Measurements from ENCODE around the gene SLC35E3.

The SLC35E3 gene

GRCh38 chr12:68745904-68746571, at the start of gene SLC35E3:
SLC35E3 (plus strand) TSS chr12:68746176; CDS start chr12:68746378, 202 bp downstream.
- peak; percentile 29 for DNase-seq (ENCODE audit: low read depth, low spot score)
- peak within 1 kb of the TSS; percentile 62 for H3K27ac ChIP-seq

GRCh38 chr12:68699486-68699885, 46.5 kb upstream of the SLC35E3 start:
- no peak for DNase-seq (ENCODE audit: low read depth, low spot score)
- no peak overlapping the region for H3K27ac ChIP-seq

GRCh38 chr12:68727776-68728175, 18.2 kb upstream of the SLC35E3 start:
- no peak for DNase-seq (ENCODE audit: low read depth, low spot score)
- H3K27ac ChIP-seq: no peak overlapping the region

- DNase-seq (ENCODE audit: low read depth, low spot score): no peak
- no peak overlapping the region for H3K27ac ChIP-seq
Measured at GRCh38 chr12:68733661-68734071, 12.3 kb upstream of the SLC35E3 start.

- no peak for DNase-seq (ENCODE audit: low read depth, low spot score)
- H3K27ac ChIP-seq: no peak overlapping the region
Measured at GRCh38 chr12:68739891-68740290, 6.1 kb upstream of the SLC35E3 start.

GRCh38 chr12:68743356-68743755, 2.6 kb upstream of the SLC35E3 start:
- DNase-seq (ENCODE audit: low read depth, low spot score): no peak
- no peak overlapping the region for H3K27ac ChIP-seq

- peak overlapping the region; percentile 62 for H3K27ac ChIP-seq
- no peak for DNase-seq (ENCODE audit: low read depth, low spot score)
Measured at GRCh38 chr12:68745376-68745903, 536 bp upstream of the SLC35E3 start.

- DNase-seq (ENCODE audit: low read depth, low spot score): peak; percentile 10
- peak overlapping the region; percentile 62 for H3K27ac ChIP-seq
Measured at GRCh38 chr12:68746572-68747180, 700 bp downstream of the SLC35E3 start.

- DNase-seq (ENCODE audit: low read depth, low spot score): no peak
- no peak overlapping the region for H3K27ac ChIP-seq
Measured at GRCh38 chr12:68749443-68749842, 3.5 kb downstream of the SLC35E3 start.

- H3K27ac ChIP-seq: no peak overlapping the region
Measured at GRCh38 chr12:68749861-68750260, 3.9 kb downstream of the SLC35E3 start.

GRCh38 chr12:68750506-68750905, 4.5 kb downstream of the SLC35E3 start:
- no peak for DNase-seq (ENCODE audit: low read depth, low spot score)
- no peak overlapping the region for H3K27ac ChIP-seq

More at GRCh38 chr12:68749861-68750260, 3.9 kb downstream of the SLC35E3 start:
- no peak for DNase-seq (ENCODE audit: low read depth, low spot score)

GRCh38 chr12:68755536-68756243, 9.7 kb downstream of the SLC35E3 start:
- no peak overlapping the region for H3K27ac ChIP-seq
- no peak for DNase-seq (ENCODE audit: low read depth, low spot score)

- no peak overlapping the region for H3K27ac ChIP-seq
- DNase-seq (ENCODE audit: low read depth, low spot score): no peak
Measured at GRCh38 chr12:68759852-68760251, 13.9 kb downstream of the SLC35E3 start.

- no peak for DNase-seq (ENCODE audit: low read depth, low spot score)
- no peak overlapping the region for H3K27ac ChIP-seq
Measured at GRCh38 chr12:68760806-68761441, 14.9 kb downstream of the SLC35E3 start.

- DNase-seq (ENCODE audit: low read depth, low spot score): no peak
- H3K27ac ChIP-seq: no peak overlapping the region
Measured at GRCh38 chr12:68761442-68761812, 15.5 kb downstream of the SLC35E3 start.

GRCh38 chr12:68761901-68762630, 16.1 kb downstream of the SLC35E3 start:
- no peak overlapping the region for H3K27ac ChIP-seq
- DNase-seq (ENCODE audit: low read depth, low spot score): no peak

- no peak overlapping the region for H3K27ac ChIP-seq
- DNase-seq (ENCODE audit: low read depth, low spot score): no peak
Measured at GRCh38 chr12:68762691-68763090, 16.7 kb downstream of the SLC35E3 start.

GRCh38 chr12:68765696-68766095, 19.7 kb downstream of the SLC35E3 start:
- H3K27ac ChIP-seq: no peak overlapping the region
- no peak for DNase-seq (ENCODE audit: low read depth, low spot score)

- no peak overlapping the region for H3K27ac ChIP-seq
- DNase-seq (ENCODE audit: low read depth, low spot score): no peak
Measured at GRCh38 chr12:68766646-68767045, 20.7 kb downstream of the SLC35E3 start.

GRCh38 chr12:68767191-68767590, 21.2 kb downstream of the SLC35E3 start:
- H3K27ac ChIP-seq: no peak overlapping the region
- DNase-seq (ENCODE audit: low read depth, low spot score): no peak
